H1 (cell line): Measurements from ENCODE around the gene KBTBD3. TPM values are rescaled to one million over a fixed set of nuclear protein-coding genes. Genes with fewer than 3 reads are reported as not detected.

ENCODE experiments used
- CHD7 ChIP-seq: fragments of 300-600 bp; sonication (generic); IDR thresholded peaks from 2 replicates; pipeline ENCODE4 v1.7.1; 2012; ENCODE audit warnings: low read length, moderate library complexity, mild to moderate bottlenecking, inconsistent platforms; ENCODE audit not compliant: insufficient replicate concordance
- CREB1 ChIP-seq: IDR thresholded peaks from 2 replicates; pipeline ENCODE4 v1.6.1; 2012; ENCODE audit warnings: inconsistent platforms
- E2F6 ChIP-seq: IDR thresholded peaks from 2 replicates; pipeline ENCODE4 v1.6.1; 2012; ENCODE audit warnings: inconsistent platforms
- RNF2 ChIP-seq: fragments of 200-900, 300-1000 bp; sonication (generic); IDR thresholded peaks from 2 replicates; pipeline ENCODE4 v1.7.1; 2016; ENCODE audit warnings: borderline replicate concordance, low read depth, mild to moderate bottlenecking, antibody characterized with exemption, low read length; ENCODE audit not compliant: poor library complexity, severe bottlenecking; ENCODE audit errors: missing control alignments
- SIRT6 ChIP-seq: IDR thresholded peaks from one replicate; pipeline ENCODE4 v1.7.1; 2012; ENCODE audit warnings: low read length, inconsistent platforms
- SP1 ChIP-seq: IDR thresholded peaks from 2 replicates; pipeline ENCODE4 v1.6.1; 2011; ENCODE audit warnings: low read depth, low read length
- SP2 ChIP-seq: IDR thresholded peaks from 2 replicates; pipeline ENCODE4 v1.6.1; 2012; ENCODE audit warnings: mild to moderate bottlenecking, low read length, inconsistent platforms
- YY1 ChIP-seq: IDR thresholded peaks from 2 replicates; pipeline ENCODE4 v1.6.1; 2011; ENCODE audit warnings: low read depth, mild to moderate bottlenecking, low read length
- polyA plus RNA-seq, 7 experiments: library from polyadenylated mRNA; depleted of rRNA in 3 of 7; stranded (reverse) in 5 of 7; unstranded in 2 of 7; fragments of >200 nt in 5 of 7; fragments of 200-250 nt in 2 of 7; gene quantifications; 1 replicate in 5 of 7; 2 replicates in 1 of 7; 4 replicates in 1 of 7; pipeline versions ENCODE4 v1.2.1 to v1.2.3, GENCODE V29; 2011 to 2013; ENCODE audit warnings: missing spikeins in 2 of 7, mixed read lengths in 2 of 7
- total RNA-seq: library from RNA; stranded (reverse); fragmentation: NEBNext Ultra II Directional; extraction: Animal tissue kit (Norgen Biotek cat#: 25700); gene quantifications from 2 replicates; pipeline ENCODE4 v1.2.1, GENCODE V29; 2021

The KBTBD3 gene
- total and polyA plus RNA-seq, 2 of the 8 experiments (the other 6 are each of a cell fraction or from before 2014, with no cell fraction given): 1.2 to 6.1 TPM

- TF ChIP-seq CHD7 (no peak), SP2 (no peak), YY1 (no peak), SIRT6 (no peak), RNF2 (no peak), CREB1 (no peak), SP1 (no peak), E2F6 (no peak)
Measured at GRCh38 chr11:106101819-106102218, 24.7 kb upstream of the KBTBD3 start (continued).
